H1 (cell line): Measurements from ENCODE around the gene PID1. TPM values are rescaled to one million over a fixed set of nuclear protein-coding genes. Genes with fewer than 3 reads are reported as not detected.

ENCODE experiments used
- BCL11A ChIP-seq, 2 experiments: IDR thresholded peaks; one replicate each; pipeline ENCODE4 v1.6.1; 2011; ENCODE audit warnings: low read depth in 2 of 2, low read length in 2 of 2, mild to moderate bottlenecking in 2 of 2
- CBX8 ChIP-seq: fragments of 300-800, 300-1000 bp; sonication (generic); IDR thresholded peaks from 2 replicates; pipeline ENCODE4 v1.7.1; 2016; ENCODE audit warnings: low read depth, low read length, borderline replicate concordance
- CTCF ChIP-seq, 3 experiments: IDR thresholded peaks; 1 replicate in 2 of 3; 2 replicates in 1 of 3; pipeline versions ENCODE4 v1.5.1 to v1.6.1; 2011; ENCODE audit warnings: low read length in 3 of 3, mild to moderate bottlenecking in 3 of 3, inconsistent platforms in 2 of 3, low read depth in 1 of 3, moderate library complexity in 1 of 3; ENCODE audit not compliant: insufficient read depth in 1 of 3; ENCODE audit errors: control extremely low read depth in 1 of 3
- SIN3A ChIP-seq, 2 experiments: IDR thresholded peaks in 1 of 2; conservative IDR thresholded peaks in 1 of 2; 2 replicates each; pipeline ENCODE4 v1.6.1; 2011 to 2012; ENCODE audit warnings: low read length in 2 of 2, improper control_type of control experiment in 1 of 2, low read depth in 1 of 2, mild to moderate bottlenecking in 1 of 2
- SRF ChIP-seq: IDR thresholded peaks from 2 replicates; pipeline ENCODE4 v1.6.1; 2011; ENCODE audit warnings: mild to moderate bottlenecking, low read depth, low read length, moderate library complexity
- TAF1 ChIP-seq: IDR thresholded peaks from 2 replicates; pipeline ENCODE4 v1.6.1; 2011; ENCODE audit warnings: mild to moderate bottlenecking, low read depth, low read length
- polyA plus RNA-seq, 7 experiments: library from polyadenylated mRNA; depleted of rRNA in 3 of 7; stranded (reverse) in 5 of 7; unstranded in 2 of 7; fragments of >200 nt in 5 of 7; fragments of 200-250 nt in 2 of 7; gene quantifications; 1 replicate in 5 of 7; 2 replicates in 1 of 7; 4 replicates in 1 of 7; pipeline versions ENCODE4 v1.2.1 to v1.2.3, GENCODE V29; 2011 to 2013; ENCODE audit warnings: missing spikeins in 2 of 7, mixed read lengths in 2 of 7
- total RNA-seq: library from RNA; stranded (reverse); fragmentation: NEBNext Ultra II Directional; extraction: Animal tissue kit (Norgen Biotek cat#: 25700); gene quantifications from 2 replicates; pipeline ENCODE4 v1.2.1, GENCODE V29; 2021
- TF ChIP-seq, protein P1 (sequence below): fragments of 300-600 bp; sonication (generic); IDR thresholded peaks from 2 replicates; pipeline ENCODE4 v1.7.1; 2012; ENCODE audit warnings: low read length, moderate library complexity, mild to moderate bottlenecking, inconsistent platforms; ENCODE audit not compliant: insufficient replicate concordance

Gene PID1
- total and polyA plus RNA-seq, 2 of the 8 experiments (the other 6 are each of a cell fraction or from before 2014, with no cell fraction given): 1.5 to 3.3 TPM

GRCh38 chr2:229033816-229034215, 237.3 kb downstream of the PID1 start (continued):
- TF ChIP-seq, protein P1, sequence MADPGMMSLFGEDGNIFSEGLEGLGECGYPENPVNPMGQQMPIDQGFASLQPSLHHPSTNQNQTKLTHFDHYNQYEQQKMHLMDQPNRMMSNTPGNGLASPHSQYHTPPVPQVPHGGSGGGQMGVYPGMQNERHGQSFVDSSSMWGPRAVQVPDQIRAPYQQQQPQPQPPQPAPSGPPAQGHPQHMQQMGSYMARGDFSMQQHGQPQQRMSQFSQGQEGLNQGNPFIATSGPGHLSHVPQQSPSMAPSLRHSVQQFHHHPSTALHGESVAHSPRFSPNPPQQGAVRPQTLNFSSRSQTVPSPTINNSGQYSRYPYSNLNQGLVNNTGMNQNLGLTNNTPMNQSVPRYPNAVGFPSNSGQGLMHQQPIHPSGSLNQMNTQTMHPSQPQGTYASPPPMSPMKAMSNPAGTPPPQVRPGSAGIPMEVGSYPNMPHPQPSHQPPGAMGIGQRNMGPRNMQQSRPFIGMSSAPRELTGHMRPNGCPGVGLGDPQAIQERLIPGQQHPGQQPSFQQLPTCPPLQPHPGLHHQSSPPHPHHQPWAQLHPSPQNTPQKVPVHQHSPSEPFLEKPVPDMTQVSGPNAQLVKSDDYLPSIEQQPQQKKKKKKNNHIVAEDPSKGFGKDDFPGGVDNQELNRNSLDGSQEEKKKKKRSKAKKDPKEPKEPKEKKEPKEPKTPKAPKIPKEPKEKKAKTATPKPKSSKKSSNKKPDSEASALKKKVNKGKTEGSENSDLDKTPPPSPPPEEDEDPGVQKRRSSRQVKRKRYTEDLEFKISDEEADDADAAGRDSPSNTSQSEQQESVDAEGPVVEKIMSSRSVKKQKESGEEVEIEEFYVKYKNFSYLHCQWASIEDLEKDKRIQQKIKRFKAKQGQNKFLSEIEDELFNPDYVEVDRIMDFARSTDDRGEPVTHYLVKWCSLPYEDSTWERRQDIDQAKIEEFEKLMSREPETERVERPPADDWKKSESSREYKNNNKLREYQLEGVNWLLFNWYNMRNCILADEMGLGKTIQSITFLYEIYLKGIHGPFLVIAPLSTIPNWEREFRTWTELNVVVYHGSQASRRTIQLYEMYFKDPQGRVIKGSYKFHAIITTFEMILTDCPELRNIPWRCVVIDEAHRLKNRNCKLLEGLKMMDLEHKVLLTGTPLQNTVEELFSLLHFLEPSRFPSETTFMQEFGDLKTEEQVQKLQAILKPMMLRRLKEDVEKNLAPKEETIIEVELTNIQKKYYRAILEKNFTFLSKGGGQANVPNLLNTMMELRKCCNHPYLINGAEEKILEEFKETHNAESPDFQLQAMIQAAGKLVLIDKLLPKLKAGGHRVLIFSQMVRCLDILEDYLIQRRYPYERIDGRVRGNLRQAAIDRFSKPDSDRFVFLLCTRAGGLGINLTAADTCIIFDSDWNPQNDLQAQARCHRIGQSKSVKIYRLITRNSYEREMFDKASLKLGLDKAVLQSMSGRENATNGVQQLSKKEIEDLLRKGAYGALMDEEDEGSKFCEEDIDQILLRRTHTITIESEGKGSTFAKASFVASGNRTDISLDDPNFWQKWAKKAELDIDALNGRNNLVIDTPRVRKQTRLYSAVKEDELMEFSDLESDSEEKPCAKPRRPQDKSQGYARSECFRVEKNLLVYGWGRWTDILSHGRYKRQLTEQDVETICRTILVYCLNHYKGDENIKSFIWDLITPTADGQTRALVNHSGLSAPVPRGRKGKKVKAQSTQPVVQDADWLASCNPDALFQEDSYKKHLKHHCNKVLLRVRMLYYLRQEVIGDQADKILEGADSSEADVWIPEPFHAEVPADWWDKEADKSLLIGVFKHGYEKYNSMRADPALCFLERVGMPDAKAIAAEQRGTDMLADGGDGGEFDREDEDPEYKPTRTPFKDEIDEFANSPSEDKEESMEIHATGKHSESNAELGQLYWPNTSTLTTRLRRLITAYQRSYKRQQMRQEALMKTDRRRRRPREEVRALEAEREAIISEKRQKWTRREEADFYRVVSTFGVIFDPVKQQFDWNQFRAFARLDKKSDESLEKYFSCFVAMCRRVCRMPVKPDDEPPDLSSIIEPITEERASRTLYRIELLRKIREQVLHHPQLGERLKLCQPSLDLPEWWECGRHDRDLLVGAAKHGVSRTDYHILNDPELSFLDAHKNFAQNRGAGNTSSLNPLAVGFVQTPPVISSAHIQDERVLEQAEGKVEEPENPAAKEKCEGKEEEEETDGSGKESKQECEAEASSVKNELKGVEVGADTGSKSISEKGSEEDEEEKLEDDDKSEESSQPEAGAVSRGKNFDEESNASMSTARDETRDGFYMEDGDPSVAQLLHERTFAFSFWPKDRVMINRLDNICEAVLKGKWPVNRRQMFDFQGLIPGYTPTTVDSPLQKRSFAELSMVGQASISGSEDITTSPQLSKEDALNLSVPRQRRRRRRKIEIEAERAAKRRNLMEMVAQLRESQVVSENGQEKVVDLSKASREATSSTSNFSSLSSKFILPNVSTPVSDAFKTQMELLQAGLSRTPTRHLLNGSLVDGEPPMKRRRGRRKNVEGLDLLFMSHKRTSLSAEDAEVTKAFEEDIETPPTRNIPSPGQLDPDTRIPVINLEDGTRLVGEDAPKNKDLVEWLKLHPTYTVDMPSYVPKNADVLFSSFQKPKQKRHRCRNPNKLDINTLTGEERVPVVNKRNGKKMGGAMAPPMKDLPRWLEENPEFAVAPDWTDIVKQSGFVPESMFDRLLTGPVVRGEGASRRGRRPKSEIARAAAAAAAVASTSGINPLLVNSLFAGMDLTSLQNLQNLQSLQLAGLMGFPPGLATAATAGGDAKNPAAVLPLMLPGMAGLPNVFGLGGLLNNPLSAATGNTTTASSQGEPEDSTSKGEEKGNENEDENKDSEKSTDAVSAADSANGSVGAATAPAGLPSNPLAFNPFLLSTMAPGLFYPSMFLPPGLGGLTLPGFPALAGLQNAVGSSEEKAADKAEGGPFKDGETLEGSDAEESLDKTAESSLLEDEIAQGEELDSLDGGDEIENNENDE: no peak
- no peak for TF ChIP-seq CTCF (IDR thresholded peaks at IDR 0.05; ENCODE audit: control extremely low read depth in 1 of 3, insufficient read depth in 1 of 3, low read depth in 1 of 3, low read length in 3 of 3)
- no peak for TF ChIP-seq TAF1
- TF ChIP-seq SIN3A (conservative IDR thresholded peaks at IDR 0.05 in 1 of 2, IDR thresholded peaks at IDR 0.05 in 1 of 2; ENCODE audit: low read depth in 1 of 2, low read length in 2 of 2): no peak
- no peak for TF ChIP-seq CBX8
- no peak for TF ChIP-seq SRF
- TF ChIP-seq BCL11A (IDR thresholded peaks at IDR 0.05; ENCODE audit: low read depth in 2 of 2, low read length in 2 of 2): no peak
